Measurements from ENCODE around the gene SMCP. TPM values are rescaled to one million over a fixed set of nuclear protein-coding genes. Genes with fewer than 3 reads are reported as not detected.

SMCP gene
- polyA plus RNA-seq, 3 donors from 2014 or later: not detected

Other genes with a start within 250 kb of the SMCP start
- gene LCE2D, start 214.9 kb upstream of the SMCP start, polyA plus RNA-seq: not detected
- not detected for gene LCE2C, start 203.0 kb upstream of the SMCP start, polyA plus RNA-seq
- not detected for gene LCE2B, start 192.2 kb upstream of the SMCP start, polyA plus RNA-seq
- not detected for gene LCE2A, start 180.0 kb upstream of the SMCP start, polyA plus RNA-seq
- gene LCE4A, start 170.2 kb upstream of the SMCP start, polyA plus RNA-seq: not detected
- gene KPRP, start 120.3 kb upstream of the SMCP start, polyA plus RNA-seq: not detected
- gene LCE1F, start 103.2 kb upstream of the SMCP start, polyA plus RNA-seq: not detected
- gene LCE1E, start 92.1 kb upstream of the SMCP start, polyA plus RNA-seq: not detected
- not detected for gene LCE1D, start 81.6 kb upstream of the SMCP start, polyA plus RNA-seq
- not detected for gene LCE1C, start 71.7 kb upstream of the SMCP start, polyA plus RNA-seq
- not detected for gene LCE1B, start 66.4 kb upstream of the SMCP start, polyA plus RNA-seq
- not detected for gene LCE1A, start 50.8 kb upstream of the SMCP start, polyA plus RNA-seq
- not detected for gene LCE6A, start 35.5 kb upstream of the SMCP start, polyA plus RNA-seq
- not detected for gene LCE7A, start 18.3 kb upstream of the SMCP start, polyA plus RNA-seq
- not detected for gene IVL, start 30.2 kb downstream of the SMCP start, polyA plus RNA-seq
- gene SPRR5, start 68.9 kb downstream of the SMCP start, polyA plus RNA-seq: not detected
- not detected for gene SPRR4, start 92.3 kb downstream of the SMCP start, polyA plus RNA-seq
- gene SPRR1A, start 105.8 kb downstream of the SMCP start, polyA plus RNA-seq: not detected
- not detected for gene SPRR3, start 123.4 kb downstream of the SMCP start, polyA plus RNA-seq
- gene SPRR1B, start 152.9 kb downstream of the SMCP start, polyA plus RNA-seq: not detected
- gene SPRR2D, start 162.8 kb downstream of the SMCP start, polyA plus RNA-seq: not detected
- gene SPRR2A, start 179.2 kb downstream of the SMCP start, polyA plus RNA-seq: not detected
- not detected for gene SPRR2B, start 193.3 kb downstream of the SMCP start, polyA plus RNA-seq
- not detected for gene SPRR2E, start 216.2 kb downstream of the SMCP start, polyA plus RNA-seq
- not detected for gene SPRR2F, start 235.2 kb downstream of the SMCP start, polyA plus RNA-seq